DND-41 (cell line): ENCODE data around the gene CNGA3.

Experiments used
- CTCF ChIP-seq: IDR thresholded peaks from 2 replicates; pipeline ENCODE4 v1.5.1; 2012; ENCODE audit warnings: borderline replicate concordance, low read length, moderate library complexity, mild to moderate bottlenecking; ENCODE audit not compliant: poor library complexity, severe bottlenecking; ENCODE audit errors: extremely low read depth
- EZH2 ChIP-seq: IDR thresholded peaks from 3 replicates; pipeline ENCODE4 v1.6.1; 2012; ENCODE audit warnings: borderline replicate concordance, low read depth, mild to moderate bottlenecking, moderate library complexity, low read length, inconsistent platforms; ENCODE audit not compliant: severe bottlenecking

GRCh38 chr2:98446850-98447249 lies 100.6 kb downstream of the CNGA3 start:
- TF ChIP-seq CTCF: no peak
- TF ChIP-seq EZH2: no peak
